GM21717 (cell line): ENCODE results near the gene ZSCAN16.
A peak's percentile ranks its signal among the peaks of the same experiment; 100 is the strongest.
"Not testable (repeated sequence)": the region's sequence is repeated elsewhere in the genome, so short reads cannot be mapped to it uniquely, and the experiment has no call there.

Experiments
- ATAC-seq: cut with Tn5 transposase; IDR thresholded peaks from one replicate; pipeline ENCODE4 v1.9.1; 2021; ENCODE audit warnings: mild to moderate bottlenecking, moderate library complexity; ENCODE audit not compliant: unreplicated experiment

The ZSCAN16 gene

GRCh38 chr6:28124350-28124970 is at the start of gene ZSCAN16:
Gene ZSCAN16 (plus strand): TSS chr6:28124609. CDS start chr6:28125444, 835 bp downstream.
- peak; percentile 95 for ATAC-seq

- no peak for ATAC-seq
Measured at GRCh38 chr6:28078050-28078449, 46.4 kb upstream of the ZSCAN16 start.

GRCh38 chr6:28078836-28079235 is 45.6 kb upstream of the ZSCAN16 start:
- no peak for ATAC-seq

GRCh38 chr6:28080381-28080630 is 44.1 kb upstream of the ZSCAN16 start, which contains the start of gene ZNF165:
Gene ZNF165 (plus strand): TSS chr6:28080568. CDS start chr6:28085481, 4,913 bp downstream.
- not testable (repeated sequence) for ATAC-seq

GRCh38 chr6:28080631-28081485 is 43.6 kb upstream of the ZSCAN16 start:
- peak; percentile 77 for ATAC-seq

- ATAC-seq: peak; percentile 59
Measured at GRCh38 chr6:28081486-28081751, 43.0 kb upstream of the ZSCAN16 start.

GRCh38 chr6:28082939-28083338 is 41.5 kb upstream of the ZSCAN16 start:
- ATAC-seq: no peak

GRCh38 chr6:28089054-28089453 is 35.4 kb upstream of the ZSCAN16 start:
- no peak for ATAC-seq

- ATAC-seq: no peak
Measured at GRCh38 chr6:28090917-28091586, 33.4 kb upstream of the ZSCAN16 start.

- ATAC-seq: not testable (repeated sequence)
Measured at GRCh38 chr6:28102222-28102621, 22.2 kb upstream of the ZSCAN16 start.

GRCh38 chr6:28102699-28103098 is 21.7 kb upstream of the ZSCAN16 start:
- ATAC-seq: not testable (repeated sequence)

- peak; percentile 99 for ATAC-seq
Measured at GRCh38 chr6:28104392-28105244, 19.8 kb upstream of the ZSCAN16 start.

GRCh38 chr6:28105245-28105639 is 19.2 kb upstream of the ZSCAN16 start:
- ATAC-seq: no peak

- ATAC-seq: no peak
Measured at GRCh38 chr6:28107506-28107905, 16.9 kb upstream of the ZSCAN16 start.

GRCh38 chr6:28111964-28112363 is 12.4 kb upstream of the ZSCAN16 start:
- ATAC-seq: no peak

GRCh38 chr6:28115799-28116198 is 8.6 kb upstream of the ZSCAN16 start:
- no peak for ATAC-seq

GRCh38 chr6:28117386-28118050 is 6.9 kb upstream of the ZSCAN16 start:
- no peak for ATAC-seq

GRCh38 chr6:28118217-28118616 is 6.2 kb upstream of the ZSCAN16 start:
- ATAC-seq: no peak

GRCh38 chr6:28121876-28122275 is 2.5 kb upstream of the ZSCAN16 start:
- no peak for ATAC-seq

- ATAC-seq: not testable (repeated sequence)
Measured at GRCh38 chr6:28122283-28122682, 2.1 kb upstream of the ZSCAN16 start.

GRCh38 chr6:28124971-28125353 is 553 bp downstream of the ZSCAN16 start:
- peak; percentile 4 for ATAC-seq
